Stimulated activated naive CD8-positive, alpha-beta T cell treated with anti-CD3 and anti-CD28 coated beads, Interleukin-15, Interleukin-2, amounts not matched to agents 100 U/mL and 50 U/mL, for 24 hours (primary cell): ENCODE measurements around the gene ADCY2.

Source experiments
- ATAC-seq: fragments of 150-1000 bp; cut with Tn5 transposase; one replicate; pipeline ENCODE4 v1.10.0; 2021
- DNase-seq: peaks from one replicate; pipeline ENCODE4 v3.0.0; 2021

The ADCY2 gene

GRCh38 chr5:7834982-7835381 lies 439.0 kb downstream of the ADCY2 start:
- DNase-seq = no peak
- ATAC-seq = no peak

DNA sequence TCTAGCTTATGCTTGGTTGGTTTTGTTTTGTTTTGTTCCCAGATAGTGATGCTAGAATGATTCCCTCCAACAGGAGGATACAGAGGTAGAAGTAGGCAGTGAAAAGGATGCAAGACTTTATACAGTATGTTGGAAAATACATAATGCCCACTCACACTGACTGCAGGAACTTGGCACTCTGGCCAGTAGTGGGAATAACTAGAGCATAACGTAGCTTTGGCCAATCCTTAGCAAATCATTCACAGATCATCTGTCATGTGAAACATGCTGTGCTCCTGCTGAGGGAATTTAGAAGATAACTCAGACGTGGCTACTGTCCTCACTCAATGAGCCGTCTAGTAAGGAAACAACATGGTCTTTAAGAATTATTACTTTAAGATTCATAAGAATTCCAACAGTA lies 441.5 kb downstream of the ADCY2 start:
- no peak for ATAC-seq
- no peak for DNase-seq

DNA sequence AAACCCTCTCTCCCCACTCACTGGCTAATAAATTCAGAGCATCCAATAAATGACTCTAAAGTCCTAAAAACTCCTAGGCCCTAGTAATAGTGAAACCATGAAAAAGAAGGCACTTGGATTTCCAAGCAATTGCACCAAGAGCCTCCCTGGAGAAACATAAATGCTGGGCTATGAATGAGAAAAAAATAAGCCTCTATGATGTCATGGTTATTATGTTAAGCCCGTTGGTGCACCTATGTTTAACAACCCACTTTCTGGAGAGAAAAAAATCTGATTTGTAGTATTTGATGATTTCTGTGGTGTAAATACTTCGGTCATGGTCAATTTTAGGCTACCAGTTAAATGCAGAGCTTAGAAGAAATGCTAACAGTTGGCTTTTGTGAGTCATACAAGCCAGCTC lies 446.6 kb downstream of the ADCY2 start:
- no peak for ATAC-seq

DNA sequence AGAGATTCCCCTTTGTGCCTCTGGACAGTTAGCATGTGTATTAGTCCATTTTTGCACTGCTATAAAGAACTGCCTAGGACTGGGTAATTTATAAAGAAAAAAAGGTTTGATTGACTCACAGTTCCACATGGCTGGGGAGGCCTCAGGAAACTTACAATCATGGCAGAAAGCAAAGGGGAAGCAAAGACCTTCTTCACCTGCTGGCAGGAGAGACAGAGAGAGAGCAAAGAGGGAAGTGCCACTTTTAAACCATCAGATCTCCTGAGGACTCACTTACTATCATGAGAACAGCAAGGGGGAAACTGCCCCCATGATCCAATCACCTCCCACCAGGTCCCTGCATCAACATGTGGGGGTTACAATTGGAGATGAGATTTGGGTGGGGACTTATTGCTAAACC lies 449.0 kb downstream of the ADCY2 start:
- no peak for ATAC-seq
- no peak for DNase-seq

More for the DNA sequence above, 446.6 kb downstream of the ADCY2 start:
- no peak for DNase-seq

DNA sequence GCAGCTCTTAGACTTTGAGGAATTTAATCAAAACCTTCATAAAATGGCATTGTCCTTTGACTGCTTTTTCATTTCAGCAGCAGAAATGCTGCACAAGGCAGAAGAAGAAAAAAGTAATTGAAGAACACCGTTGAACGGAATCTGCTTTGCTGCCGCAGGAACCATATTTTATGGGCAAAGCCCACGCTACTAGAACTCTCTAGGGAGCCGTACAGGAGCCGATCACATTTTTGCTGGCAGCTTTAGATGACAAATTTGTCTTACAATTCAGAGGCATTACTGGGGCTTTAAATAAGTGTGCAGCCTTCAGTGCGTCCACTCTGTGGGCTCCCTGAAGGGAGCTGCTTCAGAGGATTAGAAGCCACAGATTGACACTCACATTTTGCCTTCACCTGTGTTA lies 449.6 kb downstream of the ADCY2 start:
- DNase-seq (no peak), ATAC-seq (no peak)

- DNase-seq = no peak
- no peak for ATAC-seq
These were observed 450.4 kb downstream of the ADCY2 start for GRCh38 chr5:7846327-7846726.

DNA sequence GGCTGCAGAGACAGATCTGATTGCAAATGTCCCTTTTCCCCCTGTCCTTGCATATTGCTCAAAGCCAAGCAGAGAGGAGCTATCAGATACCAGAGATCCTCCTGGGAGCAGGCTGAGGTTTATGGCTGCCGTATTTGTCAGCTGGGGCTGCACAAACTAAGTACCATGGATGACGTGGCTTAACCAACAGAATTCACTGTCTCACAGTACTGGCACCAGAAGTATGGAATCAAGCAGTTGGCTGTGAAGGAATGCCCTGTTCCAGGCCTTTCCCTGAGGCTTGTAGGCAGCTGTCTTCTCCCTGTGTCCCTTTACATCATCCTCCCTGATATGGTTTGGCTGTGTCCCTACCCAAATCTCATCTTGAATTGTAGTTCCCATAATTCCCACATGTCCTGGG lies 452.4 kb downstream of the ADCY2 start:
- ATAC-seq = no peak
- DNase-seq = no peak

- ATAC-seq (peak; percentile 26), DNase-seq (no peak)
These were observed 453.9 kb downstream of the ADCY2 start for GRCh38 chr5:7849681-7850394.

DNA sequence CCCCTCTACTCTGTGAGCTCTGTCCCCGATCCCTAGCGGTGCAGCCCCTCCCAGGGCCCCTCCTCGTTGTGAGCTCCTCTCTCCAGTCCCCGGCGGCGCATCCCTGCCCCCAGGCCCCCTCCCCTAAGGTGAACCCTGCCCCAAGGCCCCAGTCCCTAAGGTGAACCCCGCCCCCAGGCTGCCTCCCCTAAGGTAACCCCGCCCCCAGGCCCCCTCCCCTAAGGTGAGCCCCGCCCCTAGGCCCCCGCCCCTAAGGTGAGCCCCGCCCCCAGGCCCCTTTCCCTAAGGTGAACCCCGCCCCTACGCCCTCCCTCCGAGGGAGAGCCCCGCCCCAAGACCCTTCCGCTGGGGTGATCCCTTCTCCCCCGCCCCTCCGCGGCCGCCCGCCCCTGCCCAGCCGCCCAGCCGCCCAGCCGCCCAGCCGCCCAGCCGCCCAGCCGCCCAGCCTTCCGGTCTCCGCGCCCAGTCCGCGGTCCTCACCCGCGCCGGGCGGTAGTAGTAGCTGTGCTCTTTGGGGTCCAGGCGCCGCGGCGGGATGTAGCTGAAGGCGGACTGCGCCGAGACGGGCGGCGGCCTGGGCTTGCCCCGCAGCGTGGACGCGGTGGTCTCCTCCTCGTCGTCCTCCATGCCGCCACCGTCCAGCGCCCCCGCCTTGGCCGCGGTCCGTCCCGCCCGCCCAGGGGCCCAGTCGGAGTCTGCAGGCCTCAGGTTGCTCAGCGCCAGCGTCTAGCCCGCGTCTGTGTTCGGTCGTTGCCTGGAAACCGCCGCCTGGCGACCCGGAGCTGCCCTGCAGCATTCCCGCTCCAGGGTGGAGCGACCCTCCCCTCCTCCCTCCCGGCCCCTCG lies 454.7 kb downstream of the ADCY2 start, which contains the start of gene CFAP90:
Gene CFAP90, minus strand, starts transcription at position 739 of the 845 bp plus-strand sequence. Its CDS starts 112 bp downstream, at position 627.
- ATAC-seq (peak; percentile 12), DNase-seq (peak; percentile 20)

DNA sequence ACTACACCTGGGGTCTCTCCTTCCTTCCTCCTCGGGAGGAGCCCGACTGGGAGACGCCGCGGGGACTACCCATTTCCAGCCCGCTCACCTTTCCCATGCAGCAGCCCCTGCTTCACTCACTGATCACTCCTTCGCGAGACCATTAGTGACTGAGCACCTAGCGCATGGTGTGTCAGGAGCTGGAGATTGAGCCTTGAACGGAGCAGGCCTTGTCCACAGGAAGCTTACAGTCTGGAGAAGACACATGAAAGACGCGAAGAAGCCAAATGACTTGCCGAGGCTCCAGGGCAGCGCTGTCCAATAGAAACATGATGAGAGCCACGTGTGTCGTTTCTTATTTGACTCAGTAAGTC lies 455.3 kb downstream of the ADCY2 start:
- ATAC-seq (no peak), DNase-seq (no peak)

DNA sequence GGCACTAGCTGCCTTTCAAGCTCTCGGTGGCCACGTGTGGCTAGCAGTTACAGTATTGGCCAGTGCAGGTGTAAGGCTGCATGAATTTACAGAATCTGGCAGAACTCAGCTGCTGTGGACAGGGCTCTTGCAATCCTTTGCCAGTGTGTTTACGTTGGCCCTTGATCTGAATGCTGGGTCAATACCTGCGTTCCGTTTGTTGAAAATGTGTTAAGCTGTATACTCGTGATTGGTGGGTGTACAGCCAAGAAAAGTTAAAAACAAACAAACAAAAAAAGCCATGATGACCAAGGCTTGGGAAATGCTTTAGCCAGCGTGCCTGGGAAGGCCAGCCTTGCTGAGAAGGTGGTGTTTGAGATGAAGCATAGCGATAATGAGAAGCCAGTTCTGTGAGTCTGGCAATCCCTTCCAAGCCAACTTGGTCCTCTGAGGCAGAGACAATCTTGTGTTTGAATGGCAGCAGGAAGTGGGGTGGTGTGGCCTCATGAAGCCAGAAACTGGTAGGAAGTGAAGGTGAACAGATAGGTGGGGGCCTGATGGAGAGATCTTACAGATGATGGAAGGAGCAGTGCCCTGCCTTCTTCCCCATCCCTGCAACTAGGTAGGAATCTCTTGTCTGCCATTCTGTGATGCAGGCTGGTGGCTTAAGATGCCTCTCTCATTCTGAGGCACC lies 455.8 kb downstream of the ADCY2 start:
- DNase-seq (no peak), ATAC-seq (no peak)

DNA sequence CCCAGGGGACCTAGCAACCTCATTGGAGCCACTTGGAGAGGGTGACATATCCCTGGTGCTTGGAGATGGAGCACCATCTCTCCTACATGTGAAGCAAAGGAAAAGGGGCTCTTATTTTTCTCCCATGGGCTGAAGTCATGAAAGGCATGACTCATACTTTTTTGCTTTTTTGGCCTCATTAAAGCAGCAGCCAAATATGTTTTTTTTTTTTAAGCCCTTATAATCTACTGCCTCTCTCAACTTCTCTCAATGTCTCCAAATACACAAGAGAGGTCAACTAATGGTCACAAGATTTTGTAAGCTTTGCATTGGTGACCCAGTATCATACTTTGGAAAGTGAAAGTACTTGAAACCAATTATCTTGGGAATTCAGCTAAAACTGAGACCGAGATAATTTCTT lies 456.6 kb downstream of the ADCY2 start:
- ATAC-seq = no peak
- DNase-seq = no peak

DNA sequence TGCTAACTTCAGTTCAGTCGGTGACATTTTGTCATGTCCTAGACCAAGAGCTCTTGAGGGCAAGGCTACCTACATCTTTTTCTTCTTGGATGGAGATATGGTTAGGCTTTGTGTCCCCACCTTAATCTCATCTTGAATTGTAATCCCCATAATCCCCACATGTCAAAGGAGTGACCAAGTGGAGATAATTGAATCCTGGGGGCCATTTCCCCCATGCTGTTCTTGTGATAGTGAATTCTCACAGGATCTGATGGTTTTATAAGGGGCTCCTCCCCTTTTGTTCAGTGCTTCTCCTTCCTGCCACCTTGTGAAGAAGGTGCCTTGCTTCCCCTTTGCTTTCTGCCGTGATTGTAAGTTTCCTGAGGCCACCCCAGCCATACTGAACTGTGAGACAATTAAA lies 457.1 kb downstream of the ADCY2 start:
- ATAC-seq = no peak

DNA sequence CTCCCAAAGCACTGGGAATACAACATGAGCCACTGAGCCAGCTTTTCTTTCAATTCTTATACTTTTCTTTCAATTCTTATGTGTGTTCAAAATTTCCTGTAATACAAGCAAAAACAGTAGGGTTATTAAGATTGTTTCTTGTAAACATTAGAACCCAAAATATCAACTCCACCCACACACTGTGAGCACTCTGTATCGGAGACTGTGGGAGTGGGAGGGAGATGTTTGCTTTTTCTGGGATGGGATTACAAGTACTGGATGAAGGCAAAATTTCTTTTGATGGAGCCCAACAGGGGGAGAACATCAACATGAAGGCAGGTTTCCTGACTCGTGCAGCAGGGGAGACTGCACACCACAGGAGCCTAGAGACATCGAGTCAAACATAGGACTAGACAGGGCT lies 459.7 kb downstream of the ADCY2 start:
- no peak for ATAC-seq
- DNase-seq = no peak

More for the DNA sequence above, 457.1 kb downstream of the ADCY2 start:
- DNase-seq = no peak

DNA sequence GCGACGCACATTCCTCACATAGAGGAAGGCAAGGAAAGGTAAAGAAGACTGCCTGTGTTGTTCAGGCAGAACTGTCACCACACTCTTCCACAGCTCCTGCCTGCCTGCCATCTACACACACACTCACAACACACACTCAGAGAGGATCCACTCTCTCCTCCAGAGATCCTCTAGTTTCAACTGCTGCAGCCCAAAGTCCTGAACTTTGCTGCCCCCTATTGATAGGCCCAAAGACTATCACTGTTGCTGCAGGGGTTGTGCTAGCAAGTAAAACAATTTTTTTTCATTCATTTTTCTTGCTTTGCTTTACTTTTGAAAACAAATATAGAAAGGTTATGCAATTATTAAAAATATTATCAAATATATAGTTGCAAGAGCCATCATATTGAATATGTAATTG lies 460.9 kb downstream of the ADCY2 start:
- DNase-seq = peak; percentile 17
- peak; percentile 70 for ATAC-seq

GRCh38 chr5:7857361-7857760 lies 461.4 kb downstream of the ADCY2 start:
- ATAC-seq (no peak), DNase-seq (no peak)

DNA sequence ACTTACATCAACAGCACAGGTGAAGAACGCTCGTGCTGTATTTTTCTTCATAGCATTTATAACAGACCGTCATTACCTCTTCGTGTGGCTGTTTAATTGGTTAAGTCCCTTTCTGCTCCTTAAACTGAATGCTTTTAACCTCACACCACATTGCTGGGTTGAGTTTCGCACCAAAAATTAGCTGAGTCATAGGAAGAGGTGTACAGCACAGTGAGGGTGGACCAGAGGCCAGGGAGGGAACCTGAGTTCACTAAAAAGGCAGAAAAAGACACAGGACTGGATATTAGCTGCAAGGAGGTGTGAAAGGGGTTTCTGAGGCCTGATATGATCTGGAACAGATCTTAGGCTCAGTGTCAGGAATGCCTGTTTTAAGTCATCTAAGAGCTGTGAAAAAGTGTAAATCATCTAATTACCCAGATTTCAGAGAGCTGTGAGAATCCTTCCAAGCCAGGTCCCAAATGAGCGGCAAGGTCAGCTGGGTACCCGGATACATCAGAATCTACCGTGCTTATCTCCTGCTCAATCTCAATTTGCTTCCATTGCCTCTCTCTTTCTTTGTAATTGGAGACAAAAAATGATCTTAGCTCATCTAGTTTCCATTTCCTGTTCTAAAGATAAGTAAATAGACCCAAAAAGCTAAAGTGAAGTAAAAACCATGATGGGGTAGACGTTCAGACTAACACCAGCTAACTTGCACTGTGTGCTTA lies 462.1 kb downstream of the ADCY2 start:
- no peak for DNase-seq
- ATAC-seq = no peak

DNA sequence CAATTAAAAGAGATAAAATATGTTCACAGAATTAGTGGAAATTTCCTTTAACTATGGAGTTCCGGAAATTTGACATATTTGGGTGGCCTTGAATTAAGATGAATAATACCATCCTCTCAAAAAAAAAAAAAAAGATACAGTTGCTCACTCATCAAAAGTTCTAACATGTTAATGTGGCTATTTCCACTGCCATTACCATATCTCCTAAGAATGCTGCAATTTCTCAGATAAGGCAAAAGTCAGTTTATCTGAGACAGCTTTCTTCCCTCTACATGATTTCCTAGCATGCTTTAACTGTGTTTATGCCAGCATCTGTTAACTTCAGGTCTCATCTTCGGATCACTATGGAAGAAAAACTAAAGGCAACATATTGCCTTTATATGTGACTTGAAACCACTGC lies 470.3 kb downstream of the ADCY2 start:
- no peak for DNase-seq
- ATAC-seq = no peak

DNA sequence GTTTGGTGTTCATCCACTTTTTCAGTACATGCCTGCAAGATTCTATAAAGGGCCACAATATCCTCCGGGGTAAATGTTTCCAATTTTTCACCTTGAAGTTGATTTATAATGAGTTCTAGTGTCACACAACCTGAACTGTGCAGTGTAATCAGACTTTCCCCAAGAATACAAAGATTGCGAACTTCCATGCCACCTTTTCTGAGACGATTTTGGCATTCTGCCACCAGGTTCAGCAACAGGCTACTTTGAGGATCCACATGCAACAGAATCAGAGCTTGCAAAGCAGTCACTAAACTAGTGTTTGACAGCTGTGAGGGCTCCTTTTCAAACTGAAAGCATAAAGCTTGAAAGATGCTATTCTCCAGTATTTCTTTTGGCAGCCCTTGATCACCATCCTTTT lies 471.3 kb downstream of the ADCY2 start:
- ATAC-seq = no peak
- no peak for DNase-seq

DNA sequence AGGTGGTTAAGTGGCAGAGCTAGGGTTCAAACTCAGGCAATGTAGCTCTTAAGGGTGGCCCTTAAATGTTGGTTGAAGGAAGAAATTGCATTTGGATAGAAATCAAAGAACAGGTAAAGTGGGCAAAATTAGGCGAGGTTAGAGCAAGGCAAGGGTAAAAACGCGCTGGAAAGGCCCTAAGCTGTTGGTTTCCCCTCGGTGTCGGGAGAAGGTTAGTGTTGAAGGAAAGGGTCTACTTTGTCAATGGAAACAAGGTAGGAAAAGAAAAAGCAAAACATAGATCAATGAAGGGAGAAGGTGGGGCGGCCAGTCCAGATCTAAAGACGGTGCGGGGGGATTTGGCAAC lies 472.5 kb downstream of the ADCY2 start:
- DNase-seq = no peak
- ATAC-seq = no peak

- ATAC-seq (peak; percentile 100), DNase-seq (peak; percentile 89)
These were observed 473.0 kb downstream of the ADCY2 start, which contains the start of the genes FASTKD3 and MTRR for GRCh38 chr5:7868773-7869473. Gene FASTKD3 (minus strand): TSS chr5:7869031. CDS start chr5:7868083, 948 bp downstream. Gene MTRR (plus strand): TSS chr5:7869148. CDS start chr5:7870795, 1,647 bp downstream.
